LNCaP clone FGC (cell line): ENCODE results near the gene DPM3.

Source experiments
- DNase-seq: peaks from one replicate; pipeline ENCODE4 v3.0.0-alpha.2; 2011; ENCODE audit warnings: low read depth
- H3K4me3 ChIP-seq: 2 replicates; pipeline ENCODE4 v1.5.1; 2011; ENCODE audit warnings: mild to moderate bottlenecking, low read depth, low read length, control low read depth
- TF ChIP-seq, protein P1 (sequence below): IDR thresholded peaks from 2 replicates; pipeline ENCODE4 v1.5.1; 2012; ENCODE audit warnings: mild to moderate bottlenecking; ENCODE audit not compliant: control insufficient read depth, insufficient read depth; ENCODE audit errors: extremely low read depth

DPM3 gene

GRCh38 chr1:155178441-155179111 lies 38.2 kb upstream of the DPM3 start:
- DNase-seq = no peak
- H3K4me3 ChIP-seq = no peak overlapping the region
- TF ChIP-seq, protein P1, sequence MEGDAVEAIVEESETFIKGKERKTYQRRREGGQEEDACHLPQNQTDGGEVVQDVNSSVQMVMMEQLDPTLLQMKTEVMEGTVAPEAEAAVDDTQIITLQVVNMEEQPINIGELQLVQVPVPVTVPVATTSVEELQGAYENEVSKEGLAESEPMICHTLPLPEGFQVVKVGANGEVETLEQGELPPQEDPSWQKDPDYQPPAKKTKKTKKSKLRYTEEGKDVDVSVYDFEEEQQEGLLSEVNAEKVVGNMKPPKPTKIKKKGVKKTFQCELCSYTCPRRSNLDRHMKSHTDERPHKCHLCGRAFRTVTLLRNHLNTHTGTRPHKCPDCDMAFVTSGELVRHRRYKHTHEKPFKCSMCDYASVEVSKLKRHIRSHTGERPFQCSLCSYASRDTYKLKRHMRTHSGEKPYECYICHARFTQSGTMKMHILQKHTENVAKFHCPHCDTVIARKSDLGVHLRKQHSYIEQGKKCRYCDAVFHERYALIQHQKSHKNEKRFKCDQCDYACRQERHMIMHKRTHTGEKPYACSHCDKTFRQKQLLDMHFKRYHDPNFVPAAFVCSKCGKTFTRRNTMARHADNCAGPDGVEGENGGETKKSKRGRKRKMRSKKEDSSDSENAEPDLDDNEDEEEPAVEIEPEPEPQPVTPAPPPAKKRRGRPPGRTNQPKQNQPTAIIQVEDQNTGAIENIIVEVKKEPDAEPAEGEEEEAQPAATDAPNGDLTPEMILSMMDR = no peak

DNA sequence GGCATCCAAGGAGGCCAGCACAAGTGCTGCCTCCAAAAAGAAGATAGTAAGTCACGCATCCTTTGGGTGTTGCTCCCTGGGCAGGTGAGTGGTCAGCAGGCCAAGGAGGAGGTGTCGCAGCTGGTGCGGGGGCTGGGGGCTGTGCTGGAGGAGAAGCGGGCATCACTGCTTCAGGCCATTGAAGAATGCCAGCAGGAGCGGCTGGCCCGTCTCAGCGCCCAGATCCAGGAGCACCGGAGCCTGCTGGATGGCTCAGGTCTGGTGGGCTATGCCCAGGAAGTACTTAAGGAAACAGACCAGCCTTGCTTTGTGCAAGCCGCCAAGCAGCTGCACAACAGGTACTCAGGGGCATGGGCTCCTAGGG lies 37.6 kb upstream of the DPM3 start:
- H3K4me3 ChIP-seq = peak overlapping the region; percentile 33; the same call in 1 of the 2 replicates
- DNase-seq = no peak
- TF ChIP-seq, protein P1 = no peak

GRCh38 chr1:155177192-155177917 lies 37.0 kb upstream of the DPM3 start:
- peak overlapping the region; percentile 33 for H3K4me3 ChIP-seq
- peak; percentile 91 for DNase-seq
- TF ChIP-seq, protein P1 = no peak

DNA sequence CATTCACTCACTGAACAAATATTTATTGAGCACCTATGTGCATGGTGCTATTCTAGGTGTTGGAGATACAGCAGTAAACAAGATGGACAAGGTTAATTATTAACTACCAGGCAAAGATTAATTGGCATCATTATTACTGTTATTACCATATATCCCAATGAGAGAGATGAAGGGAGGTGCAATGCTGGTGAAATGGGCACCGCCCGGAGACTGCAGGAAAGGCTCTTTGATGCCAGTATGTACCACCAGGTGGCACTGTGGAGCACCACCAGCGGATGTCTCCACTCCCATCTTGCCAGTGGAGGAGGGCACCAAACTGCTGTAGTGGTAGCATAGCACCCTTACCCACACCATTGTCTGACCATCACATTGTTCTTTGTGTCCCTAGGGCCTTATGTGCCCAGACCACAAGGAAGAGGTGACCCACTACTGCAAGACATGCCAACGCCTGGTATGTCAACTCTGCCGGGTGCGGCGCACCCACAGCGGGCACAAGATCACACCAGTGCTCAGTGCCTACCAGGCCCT lies 36.3 kb upstream of the DPM3 start:
- peak overlapping the region; percentile 33 for H3K4me3 ChIP-seq
- DNase-seq = peak; percentile 69
- TF ChIP-seq, protein P1 = peak; percentile 92

DNA sequence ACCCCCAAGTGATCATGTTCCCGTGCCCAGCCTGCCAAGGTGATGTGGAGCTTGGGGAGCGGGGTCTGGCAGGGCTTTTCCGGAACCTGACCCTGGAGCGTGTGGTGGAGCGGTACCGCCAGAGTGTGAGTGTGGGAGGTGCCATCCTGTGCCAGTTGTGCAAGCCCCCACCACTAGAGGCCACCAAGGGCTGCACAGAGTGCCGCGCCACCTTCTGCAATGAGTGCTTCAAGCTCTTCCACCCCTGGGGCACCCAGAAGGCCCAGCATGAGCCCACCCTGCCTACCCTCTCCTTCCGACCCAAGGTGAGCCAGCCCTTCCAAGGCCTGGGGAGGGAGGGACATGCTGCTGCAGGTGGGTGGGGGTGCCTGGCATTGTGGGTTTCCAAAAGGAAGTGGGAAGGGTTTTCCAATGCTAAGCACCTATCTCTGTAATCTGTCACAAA lies 35.6 kb upstream of the DPM3 start:
- no peak overlapping the region for H3K4me3 ChIP-seq
- DNase-seq = no peak
- TF ChIP-seq, protein P1 = no peak

DNA sequence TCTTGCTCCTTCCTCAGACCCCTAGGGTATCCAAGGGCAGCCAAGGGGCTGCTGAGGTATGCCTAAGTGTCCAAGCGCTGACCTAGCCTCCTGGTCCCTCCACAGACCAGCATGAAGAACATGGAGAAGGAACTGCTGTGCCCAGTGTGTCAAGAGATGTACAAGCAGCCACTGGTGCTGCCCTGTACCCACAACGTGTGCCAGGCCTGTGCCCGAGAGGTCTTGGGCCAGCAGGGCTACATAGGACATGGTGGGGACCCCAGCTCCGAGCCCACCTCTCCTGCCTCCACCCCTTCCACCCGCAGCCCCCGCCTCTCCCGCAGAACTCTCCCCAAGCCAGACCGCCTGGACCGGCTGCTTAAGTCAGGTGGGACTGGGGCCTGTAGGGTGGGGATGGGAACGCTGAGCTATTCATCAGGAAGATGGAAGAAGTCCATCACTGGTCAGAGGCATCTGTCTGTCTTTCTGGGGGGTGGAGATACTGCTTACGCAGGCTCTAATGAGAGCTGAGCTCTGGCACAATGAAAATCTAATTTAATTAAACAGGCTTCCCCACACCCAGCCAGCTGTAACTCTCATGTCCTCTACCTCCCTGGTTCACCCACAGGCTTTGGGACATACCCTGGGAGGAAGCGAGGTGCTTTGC lies 35.1 kb upstream of the DPM3 start:
- no peak for DNase-seq
- TF ChIP-seq, protein P1 = no peak
- H3K4me3 ChIP-seq = no peak overlapping the region
